GM13977 (cell line): ENCODE results near the gene SLC41A2.
"Not testable (repeated sequence)": the region's sequence is repeated elsewhere in the genome, so short reads cannot be mapped to it uniquely, and the experiment has no call there.

Source experiments
- DNase-seq: peaks from one replicate; pipeline ENCODE4 v3.0.0; 2012; ENCODE audit warnings: low spot score
- CTCF ChIP-seq: IDR thresholded peaks from 2 replicates; pipeline ENCODE4 v1.5.1; 2012; ENCODE audit warnings: mild to moderate bottlenecking, control low read depth; ENCODE audit not compliant: insufficient read depth; ENCODE audit errors: extremely low read depth, missing control alignments
- in situ Hi-C: fragments of 300-500 bp; cut with MboI; formaldehyde crosslinking; loops from one replicate; pipeline ENCODE4 v1.12.0; 2022; ENCODE audit warnings: low sequenced_read_pairs, low pct_unique_long_range_greater_than_20kb, mixed read lengths, inconsistent platforms; ENCODE audit not compliant: unreplicated experiment

SLC41A2 gene

GRCh38 chr12:104991565-104992128, 33.6 kb upstream of the SLC41A2 start:
- in situ Hi-C loops: no loop called here
- DNase-seq: no peak
- no peak for TF ChIP-seq CTCF

DNA sequence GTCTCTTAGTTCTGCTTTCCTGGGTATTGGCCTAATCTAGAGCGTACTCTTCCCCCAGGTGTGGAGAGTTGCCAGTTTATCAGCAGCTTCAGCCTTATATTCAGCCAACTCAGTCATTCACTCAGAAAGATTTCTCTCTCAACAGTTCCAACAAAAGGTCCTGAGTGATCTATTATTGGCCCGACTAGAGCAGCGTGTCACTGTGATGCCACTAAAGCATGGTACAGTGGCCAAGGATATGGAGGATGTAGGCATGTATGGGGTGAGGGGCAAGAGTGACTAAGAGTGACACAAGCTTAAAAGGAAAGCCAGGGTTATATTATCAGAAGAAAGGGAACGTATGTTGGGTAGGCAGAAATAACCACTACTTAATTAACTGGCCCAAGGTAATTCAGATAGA, 32.9 kb upstream of the SLC41A2 start:
- in situ Hi-C loops: no loop called here
- no peak for TF ChIP-seq CTCF
- no peak for DNase-seq

DNA sequence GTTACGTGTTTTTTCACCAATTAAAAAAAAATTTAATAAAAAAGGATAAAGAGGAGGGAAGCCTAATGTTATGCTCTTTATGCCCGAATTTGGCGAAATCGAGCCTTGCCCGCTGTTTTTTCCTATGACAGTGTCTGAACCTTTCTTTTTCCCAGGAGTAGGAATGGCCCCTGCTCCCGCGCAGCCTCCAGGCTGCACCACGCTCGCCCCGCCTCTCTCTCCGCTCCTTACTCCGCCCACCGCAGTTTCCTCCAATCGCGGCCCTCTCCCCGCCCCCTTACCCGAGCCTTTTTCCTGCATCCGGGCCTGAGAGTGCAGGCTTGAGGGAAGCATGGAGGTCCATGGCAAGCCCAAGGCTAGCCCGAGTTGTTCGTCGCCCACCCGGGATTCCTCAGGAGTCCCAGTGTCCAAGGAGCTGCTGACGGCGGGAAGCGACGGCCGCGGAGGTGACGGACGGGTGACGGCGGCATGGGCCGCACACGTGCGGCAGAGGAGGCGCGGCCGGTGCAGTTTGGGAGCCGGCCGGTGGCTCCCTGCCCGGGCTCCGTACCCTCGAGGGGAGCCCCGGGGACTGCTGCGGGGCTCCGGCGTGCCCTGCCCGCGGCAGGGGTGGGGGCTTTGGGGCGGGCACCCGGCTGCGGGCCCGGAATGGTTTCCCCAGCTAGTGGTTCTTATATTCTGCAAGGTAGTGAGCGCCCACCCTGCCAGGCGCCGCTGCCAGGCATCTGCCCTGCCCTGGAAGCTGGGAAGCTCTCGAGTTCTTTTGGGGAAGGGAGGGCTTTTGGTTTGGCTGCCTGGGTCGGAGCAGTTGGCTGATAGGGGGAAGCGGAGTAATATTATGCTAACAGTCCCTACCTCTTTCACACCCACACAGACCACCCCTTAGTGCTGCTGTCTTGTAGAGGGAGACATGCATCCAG, 28.2 kb upstream of the SLC41A2 start, which contains the start of gene NOPCHAP1:
Gene NOPCHAP1, plus strand, starts transcription at position 295 of the 920 bp plus-strand sequence. Its CDS starts 37 bp downstream, at position 332.
- TF ChIP-seq CTCF: no peak
- in situ Hi-C loops: no loop called here
- DNase-seq: peak; percentile 92

GRCh38 chr12:104985206-104985605, 27.1 kb upstream of the SLC41A2 start:
- TF ChIP-seq CTCF: no peak
- in situ Hi-C loops: no loop called here
- DNase-seq: no peak

DNA sequence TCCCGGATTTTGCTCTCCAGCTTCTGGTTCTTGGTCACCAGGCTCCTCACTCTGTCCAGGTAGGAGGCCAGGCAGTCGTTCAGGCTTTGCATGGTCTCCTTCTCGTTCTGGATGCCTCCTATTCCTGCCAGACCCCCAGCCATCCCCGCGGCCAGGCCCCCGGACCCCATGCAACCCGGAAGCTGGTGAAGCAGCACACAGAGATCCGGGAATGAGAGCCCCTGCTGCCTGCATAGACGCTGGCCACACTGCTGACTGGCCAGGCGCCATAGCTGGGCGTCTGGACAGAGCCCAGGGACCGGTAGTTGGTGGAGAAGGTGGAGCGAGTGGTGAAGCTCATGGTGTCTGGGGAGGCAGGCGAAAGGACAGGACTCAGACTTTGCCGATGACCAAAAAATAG, 19.6 kb upstream of the SLC41A2 start:
- DNase-seq, in situ Hi-C loops: not testable (repeated sequence)

DNA sequence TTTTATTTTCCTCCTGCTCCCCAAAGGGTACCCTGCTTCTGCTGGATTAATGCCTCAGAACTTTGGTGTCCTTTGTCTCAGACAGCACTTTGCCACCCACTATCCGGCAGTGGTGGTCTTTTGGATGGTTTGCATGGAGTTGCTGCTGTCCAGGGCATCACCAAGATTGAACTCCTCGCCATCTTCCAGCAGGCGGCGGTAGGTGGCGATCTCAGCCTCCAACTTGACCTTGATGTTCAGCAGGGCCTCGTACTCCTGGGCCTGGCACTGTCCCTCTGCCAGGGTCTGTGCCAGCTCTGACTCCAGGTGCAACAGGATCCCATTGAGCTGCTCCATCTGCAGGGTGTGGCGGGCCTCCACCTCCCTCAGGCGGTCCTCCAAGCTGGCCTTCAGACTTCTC, 18.6 kb upstream of the SLC41A2 start:
- no peak for TF ChIP-seq CTCF
- in situ Hi-C loops: no loop called here
- DNase-seq: no peak
